SU-DHL-6 (cell line): ENCODE data around the gene KRT6A.

Experiments used
- H2AFZ ChIP-seq: fragments of 200-600 bp; sonication (generic); 2 replicates; pipeline ENCODE4 v1.6.1; 2014; ENCODE audit warnings: low read depth, mild to moderate bottlenecking, moderate library complexity, mixed read lengths, antibody characterized with exemption, low read length; ENCODE audit not compliant: severe bottlenecking
- H3F3A ChIP-seq: fragments of 200-600 bp; shearing (Covaris generic); 2 replicates; pipeline ENCODE4 v1.6.0; 2016; ENCODE audit warnings: antibody characterized with exemption, mild to moderate bottlenecking; ENCODE audit not compliant: insufficient read depth
- H3K27ac ChIP-seq: fragments of 200-600 bp; sonication (generic); 2 replicates; pipeline ENCODE4 v1.5.1; 2016; ENCODE audit warnings: low read depth, mild to moderate bottlenecking, low read length, moderate library complexity, mixed read lengths
- H3K27me3 ChIP-seq: fragments of 200-600 bp; sonication (generic), shearing (Covaris generic); 2 replicates; pipeline ENCODE4 v1.6.0; 2014; ENCODE audit warnings: mild to moderate bottlenecking, low read length
- H3K36me3 ChIP-seq: fragments of 200-600 bp; sonication (generic); 2 replicates; pipeline ENCODE4 v1.6.1; 2014; ENCODE audit warnings: mild to moderate bottlenecking, low read length, mixed read lengths
- H3K4me2 ChIP-seq: fragments of 300-600, 200-600 bp; shearing (Covaris generic), sonication (generic); 2 replicates; pipeline ENCODE4 v1.6.0; 2014; ENCODE audit warnings: low read length, low read depth, mild to moderate bottlenecking; ENCODE audit not compliant: poor library complexity, severe bottlenecking
- H3K4me3 ChIP-seq: fragments of 200-600 bp; sonication (generic); 2 replicates; pipeline ENCODE4 v1.5.1; 2014; ENCODE audit warnings: antibody characterized with exemption, low read length, mild to moderate bottlenecking, mixed read lengths; ENCODE audit not compliant: insufficient read depth, poor library complexity, severe bottlenecking
- H3K79me2 ChIP-seq: fragments of 200-600 bp; sonication (generic); 2 replicates; pipeline ENCODE4 v1.6.1; 2014; ENCODE audit warnings: mild to moderate bottlenecking, low read length, moderate library complexity; ENCODE audit not compliant: insufficient read depth
- H3K9ac ChIP-seq: fragments of 200-600 bp; sonication (generic); 2 replicates; pipeline ENCODE4 v1.7.0; 2014; ENCODE audit warnings: mild to moderate bottlenecking, low read length
- H3K9me2 ChIP-seq: fragments of 200-600 bp; sonication (generic); replicated peaks from 2 replicates; pipeline ENCODE4 v1.6.1; 2014; ENCODE audit warnings: low read length; ENCODE audit not compliant: insufficient read depth
- H3K9me3 ChIP-seq: fragments of 200-600 bp; sonication (generic); 2 replicates; pipeline ENCODE4 v1.6.1; 2014; ENCODE audit warnings: low read length, mixed read lengths; ENCODE audit not compliant: insufficient read depth
- H4K20me1 ChIP-seq: fragments of 200-600 bp; sonication (generic); 2 replicates; pipeline ENCODE4 v1.6.1; 2014; ENCODE audit warnings: low read depth, mild to moderate bottlenecking, antibody characterized with exemption, low read length, moderate library complexity, mixed read lengths
- CTCF ChIP-seq: fragments of 200-600 bp; sonication (generic); IDR thresholded peaks from one replicate; pipeline ENCODE4 v1.5.1; 2017; ENCODE audit warnings: antibody characterized with exemption, mild to moderate bottlenecking, low read length, moderate library complexity; ENCODE audit not compliant: insufficient read depth, poor library complexity, severe bottlenecking
- EZH2phosphoT487 ChIP-seq: fragments of 200-600 bp; sonication (generic), shearing (Covaris generic); conservative IDR thresholded peaks from 2 replicates; pipeline ENCODE4 v1.6.1; 2018; ENCODE audit warnings: mild to moderate bottlenecking, antibody characterized with exemption, low read length, moderate library complexity, mixed read lengths

Gene KRT6A

GRCh38 chr12:52527121-52527800 is 34.2 kb upstream of the KRT6A start:
- Histone ChIP-seq H3K4me2 (no peak overlapping the region), H3K79me2 (no peaks in the 10 kb centered on the region), H3F3A (no peaks in the 10 kb centered on the region), H3K36me3 (no peaks in the 10 kb centered on the region), H2AFZ (no peak overlapping the region), H3K9me2 (no peaks in the 10 kb centered on the region), H3K9me3 (no peaks in the 10 kb centered on the region), H3K27me3 (no peaks in the 10 kb centered on the region), H3K27ac (no peak overlapping the region), H3K4me3 (no peak overlapping the region), H4K20me1 (no peaks in the 10 kb centered on the region), H3K9ac (no peak overlapping the region)
- TF ChIP-seq CTCF: no peak
- no peak for TF ChIP-seq EZH2phosphoT487

GRCh38 chr12:52526511-52526951 is 33.5 kb upstream of the KRT6A start:
- Histone ChIP-seq H3K36me3 (no peaks in the 10 kb centered on the region), H3K4me3 (no peak overlapping the region), H3K4me2 (no peak overlapping the region), H3K27ac (no peak overlapping the region), H2AFZ (no peak overlapping the region), H4K20me1 (no peaks in the 10 kb centered on the region), H3K9ac (no peak overlapping the region), H3K9me2 (no peaks in the 10 kb centered on the region), H3K79me2 (no peaks in the 10 kb centered on the region), H3K9me3 (no peaks in the 10 kb centered on the region), H3F3A (no peaks in the 10 kb centered on the region), H3K27me3 (no peaks in the 10 kb centered on the region)
- no peak for TF ChIP-seq EZH2phosphoT487
- TF ChIP-seq CTCF: no peak

GRCh38 chr12:52525661-52526499 is 32.8 kb upstream of the KRT6A start:
- Histone ChIP-seq H3K36me3 (no peaks in the 10 kb centered on the region), H2AFZ (no peak overlapping the region), H3K9me3 (no peaks in the 10 kb centered on the region), H3K9me2 (no peaks in the 10 kb centered on the region), H3K4me3 (no peak overlapping the region), H3K9ac (no peak overlapping the region), H3K79me2 (no peaks in the 10 kb centered on the region), H3K27ac (no peak overlapping the region), H3K27me3 (no peaks in the 10 kb centered on the region), H4K20me1 (no peaks in the 10 kb centered on the region), H3F3A (no peaks in the 10 kb centered on the region), H3K4me2 (no peak overlapping the region)
- TF ChIP-seq CTCF: no peak
